ENCODE measurements around the gene MARS2.

- no peak for TF ChIP-seq RAD21 (IDR thresholded peaks at IDR 0.05)
- TF ChIP-seq, protein P1, sequence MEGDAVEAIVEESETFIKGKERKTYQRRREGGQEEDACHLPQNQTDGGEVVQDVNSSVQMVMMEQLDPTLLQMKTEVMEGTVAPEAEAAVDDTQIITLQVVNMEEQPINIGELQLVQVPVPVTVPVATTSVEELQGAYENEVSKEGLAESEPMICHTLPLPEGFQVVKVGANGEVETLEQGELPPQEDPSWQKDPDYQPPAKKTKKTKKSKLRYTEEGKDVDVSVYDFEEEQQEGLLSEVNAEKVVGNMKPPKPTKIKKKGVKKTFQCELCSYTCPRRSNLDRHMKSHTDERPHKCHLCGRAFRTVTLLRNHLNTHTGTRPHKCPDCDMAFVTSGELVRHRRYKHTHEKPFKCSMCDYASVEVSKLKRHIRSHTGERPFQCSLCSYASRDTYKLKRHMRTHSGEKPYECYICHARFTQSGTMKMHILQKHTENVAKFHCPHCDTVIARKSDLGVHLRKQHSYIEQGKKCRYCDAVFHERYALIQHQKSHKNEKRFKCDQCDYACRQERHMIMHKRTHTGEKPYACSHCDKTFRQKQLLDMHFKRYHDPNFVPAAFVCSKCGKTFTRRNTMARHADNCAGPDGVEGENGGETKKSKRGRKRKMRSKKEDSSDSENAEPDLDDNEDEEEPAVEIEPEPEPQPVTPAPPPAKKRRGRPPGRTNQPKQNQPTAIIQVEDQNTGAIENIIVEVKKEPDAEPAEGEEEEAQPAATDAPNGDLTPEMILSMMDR (IDR thresholded peaks at IDR 0.05; ENCODE audit: low read depth, low read length, missing input control) = no peak
- TF ChIP-seq, protein P2, sequence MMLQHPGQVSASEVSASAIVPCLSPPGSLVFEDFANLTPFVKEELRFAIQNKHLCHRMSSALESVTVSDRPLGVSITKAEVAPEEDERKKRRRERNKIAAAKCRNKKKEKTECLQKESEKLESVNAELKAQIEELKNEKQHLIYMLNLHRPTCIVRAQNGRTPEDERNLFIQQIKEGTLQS (IDR thresholded peaks at IDR 0.05) = peak; percentile 24
These were observed 592 bp upstream of the MARS2 start for GRCh38 chr2:197704434-197705120.
